GM12872 (cell line): Measurements from ENCODE around the gene TRIM37.

Source experiments
- CTCF ChIP-seq: IDR thresholded peaks from 3 replicates; pipeline ENCODE4 v1.5.1; 2011; ENCODE audit warnings: low read depth, mild to moderate bottlenecking, low read length, moderate library complexity; ENCODE audit not compliant: insufficient read depth

Gene TRIM37, protein sequence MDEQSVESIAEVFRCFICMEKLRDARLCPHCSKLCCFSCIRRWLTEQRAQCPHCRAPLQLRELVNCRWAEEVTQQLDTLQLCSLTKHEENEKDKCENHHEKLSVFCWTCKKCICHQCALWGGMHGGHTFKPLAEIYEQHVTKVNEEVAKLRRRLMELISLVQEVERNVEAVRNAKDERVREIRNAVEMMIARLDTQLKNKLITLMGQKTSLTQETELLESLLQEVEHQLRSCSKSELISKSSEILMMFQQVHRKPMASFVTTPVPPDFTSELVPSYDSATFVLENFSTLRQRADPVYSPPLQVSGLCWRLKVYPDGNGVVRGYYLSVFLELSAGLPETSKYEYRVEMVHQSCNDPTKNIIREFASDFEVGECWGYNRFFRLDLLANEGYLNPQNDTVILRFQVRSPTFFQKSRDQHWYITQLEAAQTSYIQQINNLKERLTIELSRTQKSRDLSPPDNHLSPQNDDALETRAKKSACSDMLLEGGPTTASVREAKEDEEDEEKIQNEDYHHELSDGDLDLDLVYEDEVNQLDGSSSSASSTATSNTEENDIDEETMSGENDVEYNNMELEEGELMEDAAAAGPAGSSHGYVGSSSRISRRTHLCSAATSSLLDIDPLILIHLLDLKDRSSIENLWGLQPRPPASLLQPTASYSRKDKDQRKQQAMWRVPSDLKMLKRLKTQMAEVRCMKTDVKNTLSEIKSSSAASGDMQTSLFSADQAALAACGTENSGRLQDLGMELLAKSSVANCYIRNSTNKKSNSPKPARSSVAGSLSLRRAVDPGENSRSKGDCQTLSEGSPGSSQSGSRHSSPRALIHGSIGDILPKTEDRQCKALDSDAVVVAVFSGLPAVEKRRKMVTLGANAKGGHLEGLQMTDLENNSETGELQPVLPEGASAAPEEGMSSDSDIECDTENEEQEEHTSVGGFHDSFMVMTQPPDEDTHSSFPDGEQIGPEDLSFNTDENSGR

GRCh38 chr17:59106463-59107305 lies at the start of gene TRIM37:
Gene TRIM37 (minus strand): TSS chr17:59106880. CDS start chr17:59106461, 419 bp downstream.
- TF ChIP-seq CTCF = 0 out of 3 replicates have a peak, but pooled peaks have one; percentile 14

- no peak for TF ChIP-seq CTCF
Measured at GRCh38 chr17:59155439-59156177, 48.9 kb upstream of the TRIM37 start, which contains the start of gene PRR11. Gene PRR11 (plus strand): TSS chr17:59155746. CDS start chr17:59169753, 14,007 bp downstream.

- no peak for TF ChIP-seq CTCF
Measured at GRCh38 chr17:59154721-59155438, 48.2 kb upstream of the TRIM37 start, which contains the start of gene SKA2. Gene SKA2 (minus strand): TSS chr17:59155186. CDS start chr17:59155163, 23 bp downstream.

DNA sequence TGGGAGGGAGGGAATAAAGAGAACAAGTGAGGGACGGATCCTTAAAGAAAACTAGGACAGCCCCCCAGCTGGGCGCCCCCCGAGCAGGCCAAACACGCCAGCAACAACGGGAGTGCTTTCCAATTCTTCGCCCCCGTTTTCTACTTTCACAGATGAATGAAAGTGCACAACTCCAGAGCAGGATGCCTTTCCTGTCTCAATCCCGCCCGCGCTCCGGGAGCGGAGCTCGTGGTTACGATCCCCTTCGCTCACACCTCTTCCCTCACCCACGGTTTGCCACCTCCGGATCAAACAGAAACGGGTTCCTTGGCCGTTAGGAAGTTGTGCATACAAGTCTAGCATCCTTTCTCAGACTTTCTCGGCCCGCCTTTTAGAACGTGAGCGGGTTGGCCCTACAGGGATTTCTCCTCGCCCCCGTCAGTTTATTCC lies 47.6 kb upstream of the TRIM37 start:
- TF ChIP-seq CTCF = no peak

- no peak for TF ChIP-seq CTCF
Measured at GRCh38 chr17:59152925-59153324, 46.2 kb upstream of the TRIM37 start.

DNA sequence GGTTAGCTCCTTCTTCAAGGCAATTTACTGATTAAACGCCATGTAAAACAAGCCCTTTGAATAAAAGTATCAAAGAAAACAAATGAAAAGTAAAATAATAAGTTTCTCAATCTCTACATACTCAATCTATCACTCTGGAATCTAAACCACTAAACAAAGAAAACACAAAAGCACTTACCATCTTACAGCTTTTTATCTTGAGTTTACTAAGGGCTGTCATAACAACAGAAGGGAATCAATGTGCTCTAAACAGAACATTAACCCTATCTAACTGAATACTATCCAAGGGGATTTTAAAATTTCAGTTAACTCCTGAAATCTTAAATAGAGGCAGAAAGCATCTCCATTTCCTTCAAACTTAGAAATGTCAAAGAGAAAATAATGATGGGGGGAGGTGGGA lies 44.9 kb upstream of the TRIM37 start:
- no peak for TF ChIP-seq CTCF
